Activated T-helper 2 cell treated with anti-CD3 and anti-CD28 coated beads, Interferon-gamma antibody, Interleukin-2, Interleukin-4, amounts not matched to agents 10 μg/mL and 5 μg/mL and 100 μg/mL, durations not matched to agents 14 hours and 24 hours and 36 hours (primary cell): Measurements from ENCODE around the gene EIF2D. TPM values are rescaled to one million over a fixed set of nuclear protein-coding genes. Genes with fewer than 3 reads are reported as not detected.
A peak's percentile ranks its signal among the peaks of the same experiment; 100 is the strongest.
"Not testable (repeated sequence)": the region's sequence is repeated elsewhere in the genome, so short reads cannot be mapped to it uniquely, and the experiment has no call there.

ENCODE experiments used
- DNase-seq: peaks from one replicate; pipeline ENCODE4 v3.0.0; 2021; ENCODE audit warnings: low spot score
- H3K27ac Mint-ChIP-seq: one replicate; pipeline ENCODE4 v1.8.0; 2021; ENCODE audit warnings: mixed read lengths
- H3K27me3 Mint-ChIP-seq: one replicate; pipeline ENCODE4 v1.8.0; 2021; ENCODE audit warnings: low read depth, mixed read lengths
- H3K36me3 Mint-ChIP-seq: one replicate; pipeline ENCODE4 v1.8.0; 2021; ENCODE audit warnings: low read depth, mixed read lengths
- H3K4me1 Mint-ChIP-seq: one replicate; pipeline ENCODE4 v1.8.0; 2021; ENCODE audit warnings: low read depth, mixed read lengths
- H3K4me3 Mint-ChIP-seq: one replicate; pipeline ENCODE4 v1.8.0; 2021; ENCODE audit warnings: low read depth, mild to moderate bottlenecking, moderate library complexity, mixed read lengths
- H3K9me3 Mint-ChIP-seq: one replicate; pipeline ENCODE4 v1.8.0; 2021; ENCODE audit warnings: mixed read lengths
- intact Hi-C: fragments of 100-400 bp; cut with micrococcal nuclease; formaldehyde crosslinking; loops from one replicate; pipeline ENCODE4 v1.15.1; 2023
- total RNA-seq: library from RNA; stranded (reverse); gene quantifications from 2 replicates; pipeline ENCODE4 v1.2.3, GENCODE V29; 2022

The EIF2D gene
- total RNA-seq, 1 donor from 2014 or later = 72.7 TPM

- intact Hi-C loops = loop anchor here (5.0 kb wide), 1 partner anchor 104 kb away; no protein-coding TSS in a partner anchor
- not testable (repeated sequence) for DNase-seq
- H3K4me3 Mint-ChIP-seq = peak overlapping the region; percentile 79
These were observed 31.2 kb downstream of the EIF2D start for GRCh38 chr1:206581114-206581497.

GRCh38 chr1:206580438-206581113 is 31.7 kb downstream of the EIF2D start:
- Mint-ChIP-seq H3K9me3 (no peaks in the 10 kb centered on the region), H3K27ac (peak overlapping the region; percentile 98), H3K4me1 (peaks cover 85% of the 10 kb centered on the region), H3K36me3 (peaks cover 94% of the 10 kb centered on the region), H3K27me3 (no peaks in the 10 kb centered on the region), H3K4me3 (peak overlapping the region; percentile 79)
- no peak for DNase-seq
- intact Hi-C loops = loop anchor here (1.0 to 5.0 kb wide), 5 partner anchors 10 to 103 kb away; no protein-coding TSS in a partner anchor

More at GRCh38 chr1:206581114-206581497, 31.2 kb downstream of the EIF2D start:
- H3K9me3 Mint-ChIP-seq, H3K27me3 Mint-ChIP-seq: not testable (repeated sequence)
- H3K36me3 Mint-ChIP-seq = peaks cover 95% of the 10 kb centered on the region
- peak overlapping the region; percentile 98 for H3K27ac Mint-ChIP-seq
- H3K4me1 Mint-ChIP-seq = peaks cover 83% of the 10 kb centered on the region

- H3K9me3 Mint-ChIP-seq = no peaks in the 10 kb centered on the region
- no peaks in the 10 kb centered on the region for H3K27me3 Mint-ChIP-seq
- peak overlapping the region; percentile 79 for H3K4me3 Mint-ChIP-seq
- peak; percentile 85 for DNase-seq
- intact Hi-C loops = loop anchor here (1.0 to 5.0 kb wide), 5 partner anchors 10 to 103 kb away; no protein-coding TSS in a partner anchor
- peaks cover 89% of the 10 kb centered on the region for H3K4me1 Mint-ChIP-seq
- peaks cover 92% of the 10 kb centered on the region for H3K36me3 Mint-ChIP-seq
- H3K27ac Mint-ChIP-seq = peak overlapping the region; percentile 98
These were observed 32.4 kb downstream of the EIF2D start for GRCh38 chr1:206579747-206580437.

GRCh38 chr1:206578978-206579374 is 33.3 kb downstream of the EIF2D start:
- Mint-ChIP-seq H3K4me1 (peaks cover 95% of the 10 kb centered on the region), H3K9me3 (no peaks in the 10 kb centered on the region), H3K27ac (peak overlapping the region; percentile 98), H3K27me3 (no peaks in the 10 kb centered on the region), H3K36me3 (peaks cover 90% of the 10 kb centered on the region), H3K4me3 (peak overlapping the region; percentile 55)
- DNase-seq = no peak
- intact Hi-C loops = no loop called here

- H3K27ac Mint-ChIP-seq = peak overlapping the region; percentile 98
- peak overlapping the region; percentile 55 for H3K4me3 Mint-ChIP-seq
- intact Hi-C loops = no loop called here
- peaks cover 96% of the 10 kb centered on the region for H3K4me1 Mint-ChIP-seq
- peaks cover 89% of the 10 kb centered on the region for H3K36me3 Mint-ChIP-seq
- no peak for DNase-seq
- H3K27me3 Mint-ChIP-seq = no peaks in the 10 kb centered on the region
- no peaks in the 10 kb centered on the region for H3K9me3 Mint-ChIP-seq
These were observed 33.9 kb downstream of the EIF2D start for GRCh38 chr1:206578068-206578977.

GRCh38 chr1:206577626-206578025 is 34.6 kb downstream of the EIF2D start:
- intact Hi-C loops = no loop called here
- Mint-ChIP-seq H3K9me3 (no peaks in the 10 kb centered on the region), H3K27ac (peak overlapping the region; percentile 98), H3K36me3 (peaks cover 89% of the 10 kb centered on the region), H3K4me1 (peaks cover 95% of the 10 kb centered on the region), H3K4me3 (peak overlapping the region; percentile 55), H3K27me3 (no peaks in the 10 kb centered on the region)
- DNase-seq = no peak

- Mint-ChIP-seq H3K27me3 (no peaks in the 10 kb centered on the region), H3K36me3 (peaks cover 89% of the 10 kb centered on the region), H3K4me1 (peaks cover 92% of the 10 kb centered on the region), H3K9me3 (no peaks in the 10 kb centered on the region), H3K4me3 (peak overlapping the region; percentile 70), H3K27ac (peak overlapping the region; percentile 98)
- intact Hi-C loops = loop anchor here (2.0 kb wide), 1 partner anchor 15 kb away; no protein-coding TSS in a partner anchor
- no peak for DNase-seq
These were observed 36.1 kb downstream of the EIF2D start for GRCh38 chr1:206575894-206576737.

- DNase-seq = peak; percentile 65
- intact Hi-C loops = loop anchor here (2.0 kb wide), 1 partner anchor 15 kb away; no protein-coding TSS in a partner anchor
- H3K9me3 Mint-ChIP-seq = no peaks in the 10 kb centered on the region
- H3K36me3 Mint-ChIP-seq = peaks cover 89% of the 10 kb centered on the region
- peaks cover 86% of the 10 kb centered on the region for H3K4me1 Mint-ChIP-seq
- H3K27me3 Mint-ChIP-seq = no peaks in the 10 kb centered on the region
- H3K4me3 Mint-ChIP-seq = peak overlapping the region; percentile 70
- H3K27ac Mint-ChIP-seq = peak overlapping the region; percentile 98
These were observed 36.9 kb downstream of the EIF2D start for GRCh38 chr1:206575165-206575893.

- peaks cover 86% of the 10 kb centered on the region for H3K36me3 Mint-ChIP-seq
- peak overlapping the region; percentile 44 for H3K4me3 Mint-ChIP-seq
- no peaks in the 10 kb centered on the region for H3K9me3 Mint-ChIP-seq
- DNase-seq = no peak
- no peaks in the 10 kb centered on the region for H3K27me3 Mint-ChIP-seq
- peaks cover 84% of the 10 kb centered on the region for H3K4me1 Mint-ChIP-seq
- intact Hi-C loops = loop anchor here (2.0 kb wide), 1 partner anchor 17 kb away; no protein-coding TSS in a partner anchor
- peak overlapping the region; percentile 98 for H3K27ac Mint-ChIP-seq
These were observed 38.5 kb downstream of the EIF2D start for GRCh38 chr1:206573762-206574161.

- Mint-ChIP-seq H3K4me3 (peak overlapping the region; percentile 44), H3K27me3 (no peaks in the 10 kb centered on the region), H3K4me1 (peaks cover 84% of the 10 kb centered on the region), H3K36me3 (peaks cover 86% of the 10 kb centered on the region), H3K27ac (peak overlapping the region; percentile 98), H3K9me3 (no peaks in the 10 kb centered on the region)
- DNase-seq = no peak
- intact Hi-C loops = no loop called here
These were observed 38.9 kb downstream of the EIF2D start for GRCh38 chr1:206573319-206573718.

- Mint-ChIP-seq H3K9me3 (no peaks in the 10 kb centered on the region), H3K36me3 (peaks cover 84% of the 10 kb centered on the region), H3K27me3 (no peaks in the 10 kb centered on the region), H3K27ac (peak overlapping the region; percentile 77), H3K4me3 (no peak overlapping the region), H3K4me1 (peaks cover 83% of the 10 kb centered on the region)
- intact Hi-C loops = no loop called here
- no peak for DNase-seq
These were observed 39.4 kb downstream of the EIF2D start for GRCh38 chr1:206572835-206573234.
